HG03280 (cell line): ENCODE measurements around the gene RCCD1.
"Not testable (repeated sequence)": the region's sequence is repeated elsewhere in the genome, so short reads cannot be mapped to it uniquely, and the experiment has no call there.

Experiments
- ATAC-seq: cut with Tn5 transposase; IDR thresholded peaks from one replicate; pipeline ENCODE4 v1.9.1; 2021; ENCODE audit warnings: mild to moderate bottlenecking, moderate library complexity; ENCODE audit not compliant: unreplicated experiment

Gene RCCD1, protein sequence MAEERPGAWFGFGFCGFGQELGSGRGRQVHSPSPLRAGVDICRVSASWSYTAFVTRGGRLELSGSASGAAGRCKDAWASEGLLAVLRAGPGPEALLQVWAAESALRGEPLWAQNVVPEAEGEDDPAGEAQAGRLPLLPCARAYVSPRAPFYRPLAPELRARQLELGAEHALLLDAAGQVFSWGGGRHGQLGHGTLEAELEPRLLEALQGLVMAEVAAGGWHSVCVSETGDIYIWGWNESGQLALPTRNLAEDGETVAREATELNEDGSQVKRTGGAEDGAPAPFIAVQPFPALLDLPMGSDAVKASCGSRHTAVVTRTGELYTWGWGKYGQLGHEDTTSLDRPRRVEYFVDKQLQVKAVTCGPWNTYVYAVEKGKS

DNA sequence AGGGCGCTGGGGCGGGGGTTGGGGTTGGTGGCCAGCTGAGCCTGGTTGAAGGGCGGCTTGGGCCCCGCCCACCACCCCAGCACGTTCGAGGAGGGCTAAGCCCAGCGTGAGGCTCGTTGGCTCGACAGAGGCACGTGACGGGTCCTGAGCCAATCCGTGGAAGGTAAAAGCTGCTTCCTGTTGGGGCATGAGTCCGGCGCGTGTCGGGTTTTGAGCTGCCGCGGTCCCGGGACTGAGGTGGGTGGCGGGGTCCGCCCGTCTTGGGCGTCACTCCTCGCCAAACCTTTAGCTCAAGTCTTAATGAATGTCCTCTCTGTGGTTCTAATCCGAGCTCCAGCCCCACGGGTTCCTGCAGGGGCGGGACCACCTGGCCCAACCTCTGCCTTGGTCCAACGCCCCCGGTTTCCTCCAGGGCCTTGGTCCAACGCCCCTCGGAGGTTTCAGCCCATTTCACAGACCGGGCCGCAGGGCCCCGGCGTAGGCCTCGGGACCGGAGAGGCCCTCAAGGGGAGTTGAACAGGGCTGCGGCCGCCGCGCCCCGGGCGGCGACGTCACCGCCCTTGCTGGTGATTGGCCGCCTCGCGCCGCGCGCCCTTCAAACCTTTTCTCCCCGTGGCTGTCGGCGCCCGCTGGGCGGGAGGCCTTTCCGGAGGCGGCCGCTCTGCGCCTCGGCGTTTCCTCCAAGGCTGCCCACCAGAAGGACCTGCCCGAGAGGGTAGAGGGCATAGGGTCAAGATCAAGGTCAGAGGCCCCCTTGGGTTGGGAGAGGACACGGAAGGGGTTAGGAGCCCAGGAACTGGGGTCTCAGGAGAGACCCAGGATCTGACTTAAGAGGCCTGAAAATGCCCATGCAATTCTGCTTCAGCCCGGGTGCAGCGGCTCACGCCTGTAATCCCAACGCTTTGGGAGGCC is at the start of gene RCCD1:
Gene RCCD1 (plus strand): TSS at position 173 of the 912 bp plus-strand sequence. CDS start 1,851 bp downstream, outside the sequence.
- ATAC-seq = peak; percentile 89

DNA sequence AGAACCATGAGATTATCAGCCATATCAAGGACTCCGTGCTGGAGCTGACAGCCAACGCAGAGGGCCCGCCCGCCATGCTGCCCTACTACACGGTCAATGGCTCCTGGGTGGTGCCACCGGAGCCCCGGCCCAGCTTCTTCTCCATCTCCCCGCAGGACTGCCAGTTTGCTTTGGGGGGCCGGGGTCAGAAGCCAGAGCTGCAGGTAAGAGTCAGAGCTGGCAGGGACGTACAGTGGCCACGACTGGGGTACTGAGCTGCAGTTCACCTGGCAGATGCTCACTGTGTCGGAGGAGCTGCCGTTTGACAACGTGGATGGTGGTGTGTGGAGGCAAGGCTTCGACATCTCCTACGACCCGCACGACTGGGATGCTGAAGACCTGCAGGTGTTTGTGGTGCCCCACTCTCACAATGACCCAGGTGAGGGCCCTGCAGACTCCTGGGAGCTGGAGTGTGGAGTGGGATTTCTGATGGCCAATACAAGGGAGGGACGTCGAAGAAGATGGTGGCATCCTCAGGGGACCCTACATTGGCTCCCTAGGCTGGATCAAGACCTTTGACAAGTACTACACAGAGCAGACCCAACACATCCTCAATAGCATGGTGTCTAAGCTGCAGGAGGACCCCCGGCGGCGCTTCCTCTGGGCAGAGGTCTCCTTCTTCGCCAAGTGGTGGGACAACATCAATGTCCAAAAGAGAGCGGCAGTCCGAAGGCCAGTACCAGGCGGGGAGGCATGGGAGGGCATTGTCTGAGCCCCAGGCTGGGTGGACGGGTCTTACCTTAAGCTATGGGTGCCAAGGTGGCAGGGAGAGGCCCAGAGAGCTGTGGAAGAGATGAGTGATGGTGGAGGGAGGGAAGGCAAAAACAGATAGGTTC is 49.1 kb upstream of the RCCD1 start:
- no peak for ATAC-seq

GRCh38 chr15:90906181-90906849 is 48.4 kb upstream of the RCCD1 start:
- no peak for ATAC-seq

DNA sequence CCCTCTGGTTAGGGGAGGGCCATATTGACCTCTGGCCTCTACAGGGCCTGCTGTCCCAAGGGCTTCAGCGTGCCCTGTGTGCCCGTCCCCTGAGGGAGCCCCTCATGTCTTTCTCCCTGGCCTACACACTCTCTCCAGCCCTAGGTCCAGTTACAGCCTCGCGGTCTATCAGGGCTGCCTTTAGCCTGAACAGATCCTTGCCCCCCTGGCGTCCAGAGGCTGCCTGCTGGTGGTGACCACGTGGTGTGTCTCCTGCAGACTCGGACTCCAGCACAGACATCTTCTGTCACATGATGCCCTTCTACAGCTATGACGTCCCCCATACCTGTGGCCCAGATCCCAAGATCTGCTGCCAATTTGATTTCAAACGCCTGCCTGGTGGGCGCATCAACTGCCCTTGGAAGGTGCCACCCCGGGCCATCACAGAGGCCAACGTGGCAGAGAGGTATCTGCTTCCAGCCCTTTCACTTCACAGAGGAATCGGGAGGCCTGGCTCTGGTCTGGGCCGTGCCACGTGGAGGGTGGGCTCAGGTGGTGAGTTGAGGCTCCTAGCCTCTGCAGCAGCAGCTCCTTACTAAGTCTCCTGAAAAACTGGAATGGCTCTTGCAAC is 47.5 kb upstream of the RCCD1 start:
- ATAC-seq = no peak

DNA sequence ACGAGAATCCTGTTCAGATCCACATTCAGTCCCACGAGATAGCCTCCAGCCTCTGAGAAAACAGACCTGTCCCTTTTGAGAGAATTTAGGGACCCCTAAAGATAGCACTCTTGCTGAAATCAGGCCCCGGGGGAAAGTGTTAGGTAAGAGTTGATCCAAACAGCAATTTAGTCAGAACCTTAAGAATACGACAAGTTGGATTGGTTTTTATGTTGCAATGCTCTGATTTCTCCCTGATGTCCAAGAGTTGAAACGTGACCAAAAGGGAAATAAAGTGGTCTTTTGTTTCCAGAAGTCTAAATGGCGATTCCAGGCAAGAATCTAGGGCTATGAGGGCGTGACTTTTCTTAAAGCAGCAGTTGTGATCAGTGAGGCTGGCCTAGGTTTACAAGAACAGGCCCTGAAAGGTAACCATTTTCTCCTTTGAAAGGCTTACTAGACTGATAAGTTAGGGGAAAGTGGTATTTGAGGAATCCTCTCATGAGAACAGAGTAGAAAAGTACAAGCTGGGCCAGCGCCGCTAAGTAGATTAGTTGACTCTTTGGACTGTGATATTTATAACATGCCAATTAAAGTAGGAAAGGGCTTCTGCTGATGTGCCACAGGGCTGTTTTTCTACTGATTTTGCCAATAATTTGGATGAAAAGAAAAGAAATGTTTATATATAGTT is 46.7 kb upstream of the RCCD1 start:
- ATAC-seq = no peak

GRCh38 chr15:90909449-90909848 is 45.2 kb upstream of the RCCD1 start:
- not testable (repeated sequence) for ATAC-seq

- no peak for ATAC-seq
Observed at GRCh38 chr15:90909976-90910375, 44.7 kb upstream of the RCCD1 start.

- ATAC-seq = no peak
Observed at GRCh38 chr15:90910441-90911301, 44.0 kb upstream of the RCCD1 start.

- no peak for ATAC-seq
Observed at GRCh38 chr15:90911302-90911623, 43.4 kb upstream of the RCCD1 start.

GRCh38 chr15:90911906-90912769 is 42.5 kb upstream of the RCCD1 start:
- no peak for ATAC-seq

GRCh38 chr15:90912770-90913075 is 42.0 kb upstream of the RCCD1 start:
- ATAC-seq = no peak

DNA sequence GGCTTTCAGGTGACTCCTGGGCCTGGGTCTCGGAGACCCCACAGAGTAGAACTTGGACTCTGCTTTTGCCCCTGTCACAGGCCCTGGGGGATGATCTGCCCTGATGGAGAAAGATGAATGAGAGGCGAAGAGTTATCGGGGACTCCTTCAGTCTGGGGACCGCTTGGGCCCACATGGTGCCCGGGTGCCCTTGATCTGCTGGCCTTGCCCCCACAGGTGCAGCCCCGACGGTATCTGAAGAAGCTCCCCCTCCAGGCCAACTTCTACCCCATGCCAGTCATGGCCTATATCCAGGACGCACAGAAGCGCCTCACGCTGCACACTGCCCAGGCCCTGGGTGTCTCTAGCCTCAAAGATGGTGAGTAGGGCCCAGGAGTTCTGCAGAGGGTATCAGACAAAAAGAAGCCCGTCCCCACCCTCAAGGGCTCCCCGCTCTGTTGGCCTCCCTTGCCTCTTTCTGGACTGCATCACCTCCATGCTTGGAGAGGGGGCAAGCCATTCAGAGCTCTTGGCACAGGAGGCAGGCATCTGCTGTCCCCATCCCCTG is 41.2 kb upstream of the RCCD1 start:
- no peak for ATAC-seq

DNA sequence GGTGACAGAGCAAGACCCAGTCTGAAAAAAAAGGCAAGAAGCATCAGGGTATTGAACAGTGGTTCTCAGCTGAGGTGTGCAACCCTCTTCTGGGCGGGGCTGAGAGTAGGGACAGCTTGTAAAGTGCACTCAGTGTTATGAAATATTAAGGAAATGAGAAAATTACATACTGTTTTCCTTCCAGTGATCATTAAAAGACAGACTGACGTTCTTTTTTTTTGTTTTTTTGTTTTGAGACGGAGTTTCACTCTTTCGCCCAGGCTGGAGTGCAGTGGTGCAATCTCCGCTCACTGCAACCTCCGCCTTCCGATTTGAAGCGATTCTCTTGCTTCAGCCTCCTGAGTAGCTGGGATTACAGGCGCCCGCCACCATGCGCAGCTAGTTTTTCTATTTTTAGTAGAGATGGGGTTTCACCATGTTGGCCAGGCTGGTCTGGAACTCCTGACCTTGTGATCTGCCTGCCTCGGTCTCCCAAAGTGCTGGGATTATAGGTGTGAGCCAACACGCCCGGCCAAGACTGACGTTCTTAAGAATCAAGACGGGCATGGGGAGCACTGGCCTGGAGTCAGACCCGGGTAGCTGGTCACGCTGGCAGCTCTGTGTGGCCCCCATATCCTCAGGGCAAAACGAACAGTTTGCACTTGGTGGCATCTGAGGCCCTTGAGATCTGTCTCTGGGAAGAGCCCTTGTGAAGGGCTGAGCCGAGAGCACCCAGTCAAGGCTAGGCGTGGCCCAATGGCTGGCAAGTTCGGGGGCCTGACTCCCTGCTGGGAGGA is 40.2 kb upstream of the RCCD1 start:
- ATAC-seq = no peak

GRCh38 chr15:90915216-90915807 is 39.4 kb upstream of the RCCD1 start:
- no peak for ATAC-seq

DNA sequence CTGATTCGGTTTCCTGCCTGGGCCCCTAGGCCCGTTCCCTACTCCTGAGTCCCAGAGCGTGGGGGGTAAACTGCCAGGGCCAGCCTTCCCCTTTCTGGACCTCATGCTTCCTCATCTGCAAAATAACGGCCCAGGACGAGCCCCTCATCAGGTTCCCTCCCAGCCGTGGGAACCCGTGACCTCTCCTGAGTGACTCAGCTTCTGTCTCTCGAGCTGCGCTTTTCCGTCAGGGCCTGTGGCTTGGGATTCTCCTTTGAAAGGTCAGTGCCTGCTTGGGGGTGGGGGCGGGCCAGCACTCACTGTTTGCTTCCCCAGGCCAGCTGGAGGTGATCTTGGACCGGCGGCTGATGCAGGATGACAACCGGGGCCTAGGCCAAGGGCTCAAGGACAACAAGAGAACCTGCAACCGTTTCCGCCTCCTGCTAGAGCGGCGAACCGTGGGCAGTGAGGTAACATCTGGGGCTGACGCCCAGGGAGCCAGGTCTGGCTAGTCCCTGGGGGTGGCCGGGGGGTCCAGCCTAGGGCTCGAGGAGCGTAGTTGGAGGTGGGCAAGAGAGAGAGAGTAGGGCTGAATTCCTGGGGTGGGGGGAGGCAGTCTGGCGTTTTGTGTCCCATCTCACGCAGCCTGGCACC is 38.8 kb upstream of the RCCD1 start:
- no peak for ATAC-seq

- no peak for ATAC-seq
Observed at GRCh38 chr15:90916461-90916860, 38.2 kb upstream of the RCCD1 start.
